ENCODE data around the gene RNASE1.

GRCh38 chr14:20789230-20789813, 13.3 kb downstream of the RNASE1 start:
- no peak for TF ChIP-seq CTCF (IDR thresholded peaks at IDR 0.05)
- no peak for TF ChIP-seq EP300 (IDR thresholded peaks at IDR 0.05)
